IMR-90 (cell line): ENCODE results near the gene IRAK2. TPM values are rescaled to one million over a fixed set of nuclear protein-coding genes. Genes with fewer than 3 reads are reported as not detected.

ENCODE experiments used
- ATAC-seq: fragments of 200-7000 bp; cut with Tn5 transposase; 2 replicates; pipeline ENCODE4 v1.9.1; 2020; ENCODE audit warnings: low read depth, mild to moderate bottlenecking, moderate library complexity
- BruUV-seq: library from RNA; stranded (reverse); fragments of 400-500 nt; replicated peaks from 2 replicates; lab custom pipeline; 2021; lab: Mats Ljungman, UMichigan
- CTCF ChIA-PET: fragments of 300-600 bp; formaldehyde crosslinking; extraction: SDS; loops from one replicate; lab custom pipeline; 2021; ENCODE audit warnings: antibody characterized with exemption; lab: Yijun Ruan, JAX
- POLR2A ChIA-PET: fragments of 300-600 bp; sonication (Branson Sonifier 250); formaldehyde crosslinking; loops from one replicate; lab custom pipeline; 2022; ENCODE audit warnings: antibody characterized with exemption; ENCODE audit not compliant: unreplicated experiment; lab: Charles Lee
- DNase-seq: peaks from one replicate; pipeline ENCODE4 v3.0.0; 2013
- H2AFZ ChIP-seq: replicated peaks from 2 replicates; pipeline ENCODE3; 2013; ENCODE audit warnings: low read length, mild to moderate bottlenecking; ENCODE audit not compliant: poor library complexity
- H2AK5ac ChIP-seq: 2 replicates; pipeline ENCODE4 v1.6.1; 2013; ENCODE audit warnings: low read depth, low read length, inconsistent platforms
- H2AK9ac ChIP-seq: replicated peaks from 2 replicates; pipeline ENCODE3; 2013; ENCODE audit warnings: mild to moderate bottlenecking, low read depth, low read length, moderate library complexity; ENCODE audit not compliant: poor library complexity
- H2BK120ac ChIP-seq: 2 replicates; pipeline ENCODE4 v1.6.1; 2013; ENCODE audit warnings: low read depth, low read length, inconsistent platforms
- H2BK15ac ChIP-seq: 3 replicates; pipeline ENCODE4 v1.6.1; 2013; ENCODE audit warnings: low read depth, low read length, inconsistent platforms
- H2BK20ac ChIP-seq: 2 replicates; pipeline ENCODE4 v1.6.1; 2013; ENCODE audit warnings: low read depth, mild to moderate bottlenecking, inconsistent platforms, low read length, moderate library complexity
- H2BK5ac ChIP-seq: 2 replicates; pipeline ENCODE4 v1.6.1; 2013; ENCODE audit warnings: mild to moderate bottlenecking, low read depth, low read length, inconsistent platforms; ENCODE audit not compliant: poor library complexity, severe bottlenecking
- H3K14ac ChIP-seq: replicated peaks from 2 replicates; pipeline ENCODE4 v1.6.1; 2013; ENCODE audit warnings: low read depth, low read length, inconsistent platforms
- H3K18ac ChIP-seq: 2 replicates; pipeline ENCODE4 v1.6.1; 2013; ENCODE audit warnings: low read depth, low read length, control low read depth
- H3K23ac ChIP-seq: 2 replicates; pipeline ENCODE4 v1.6.1; 2013; ENCODE audit warnings: low read depth, low read length, inconsistent platforms
- H3K27ac ChIP-seq: 2 replicates; pipeline ENCODE4 v1.5.1; 2013; ENCODE audit warnings: mild to moderate bottlenecking, control low read depth, low read length; ENCODE audit not compliant: insufficient read depth
- H3K27me3 ChIP-seq: 2 replicates; pipeline ENCODE4 v1.6.1; 2013; ENCODE audit warnings: low read length; ENCODE audit not compliant: control insufficient read depth, insufficient read depth
- H3K36me3 ChIP-seq: 2 replicates; pipeline ENCODE4 v1.6.1; 2013; ENCODE audit warnings: low read length, mixed read lengths; ENCODE audit not compliant: control insufficient read depth, insufficient read depth
- H3K4ac ChIP-seq: 2 replicates; pipeline ENCODE4 v1.6.1; 2013; ENCODE audit warnings: low read depth, low read length, inconsistent platforms
- H3K4me1 ChIP-seq: 2 replicates; pipeline ENCODE4 v1.6.1; 2013; ENCODE audit warnings: low read length, mixed read lengths; ENCODE audit not compliant: control insufficient read depth, insufficient read depth
- H3K4me2 ChIP-seq: 2 replicates; pipeline ENCODE4 v1.6.1; 2013; ENCODE audit warnings: low read depth, mild to moderate bottlenecking, control low read depth, low read length, moderate library complexity
- H3K4me3 ChIP-seq: 2 replicates; pipeline ENCODE4 v1.5.1; 2013; ENCODE audit warnings: low read depth, mild to moderate bottlenecking, control low read depth, low read length, moderate library complexity; ENCODE audit not compliant: insufficient read depth
- H3K56ac ChIP-seq: 2 replicates; pipeline ENCODE4 v1.6.1; 2013; ENCODE audit warnings: low read length, inconsistent platforms; ENCODE audit not compliant: insufficient read depth; ENCODE audit errors: extremely low read depth
- H3K79me1 ChIP-seq, 2 experiments: 2 replicates each; pipeline ENCODE4 v1.6.1; 2013; ENCODE audit warnings: low read length in 2 of 2, inconsistent platforms in 1 of 2, low read depth in 1 of 2
- H3K9ac ChIP-seq: 2 replicates; pipeline ENCODE4 v1.6.1; 2013; ENCODE audit warnings: low read depth, low read length, control low read depth
- H3K9me1 ChIP-seq: 2 replicates; pipeline ENCODE4 v1.6.1; 2013; ENCODE audit warnings: low read length, inconsistent platforms; ENCODE audit not compliant: insufficient read depth
- H3K9me3 ChIP-seq: 2 replicates; pipeline ENCODE4 v1.6.1; 2013; ENCODE audit warnings: low read length; ENCODE audit not compliant: control insufficient read depth, insufficient read depth
- H4K20me1 ChIP-seq: 2 replicates; pipeline ENCODE4 v1.6.1; 2013; ENCODE audit warnings: low read length, inconsistent platforms; ENCODE audit not compliant: insufficient read depth
- H4K5ac ChIP-seq: 2 replicates; pipeline ENCODE4 v1.6.1; 2013; ENCODE audit warnings: mild to moderate bottlenecking, low read depth, low read length, control low read depth
- H4K8ac ChIP-seq, 2 experiments: 2 replicates each; pipeline ENCODE4 v1.6.1; 2013; ENCODE audit warnings: low read depth in 2 of 2, low read length in 2 of 2, control low read depth in 1 of 2, inconsistent platforms in 1 of 2
- H4K91ac ChIP-seq: 2 replicates; pipeline ENCODE4 v1.6.1; 2013; ENCODE audit warnings: low read depth, low read length, inconsistent platforms; ENCODE audit not compliant: insufficient read depth
- BHLHE40 ChIP-seq: fragments of 150-350 bp; IDR thresholded peaks from 2 replicates; pipeline ENCODE4 v1.6.1; 2016; ENCODE audit warnings: mild to moderate bottlenecking, low read depth, low read length
- CEBPB ChIP-seq: IDR thresholded peaks from 2 replicates; pipeline ENCODE4 v1.6.1; 2012; ENCODE audit warnings: low read depth, low read length, improper control_type of control experiment
- FOS ChIP-seq: fragments of 150-350 bp; IDR thresholded peaks from 2 replicates; pipeline ENCODE4 v1.6.1; 2016; ENCODE audit warnings: low read depth, low read length
- MAFK ChIP-seq: IDR thresholded peaks from 2 replicates; pipeline ENCODE4 v1.6.1; 2012; ENCODE audit warnings: low read depth, low read length, improper control_type of control experiment
- MAZ ChIP-seq: IDR thresholded peaks from 2 replicates; pipeline ENCODE4 v1.6.1; 2012; ENCODE audit warnings: low read depth, mild to moderate bottlenecking, low read length, improper control_type of control experiment, moderate library complexity, borderline replicate concordance
- MXI1 ChIP-seq: IDR thresholded peaks from 2 replicates; pipeline ENCODE4 v1.6.1; 2012; ENCODE audit warnings: low read depth, mild to moderate bottlenecking, low read length, moderate library complexity, borderline replicate concordance
- NFE2L2 ChIP-seq: fragments of 150-350 bp; IDR thresholded peaks from 2 replicates; pipeline ENCODE4 v1.6.1; 2016; ENCODE audit warnings: low read depth, mild to moderate bottlenecking, low read length
- POLR2A ChIP-seq: IDR thresholded peaks from 2 replicates; pipeline ENCODE4 v1.6.1; 2012; ENCODE audit warnings: mild to moderate bottlenecking, low read depth, low read length
- RAD21 ChIP-seq: IDR thresholded peaks from 2 replicates; pipeline ENCODE4 v1.6.1; 2012; ENCODE audit warnings: low read length, improper control_type of control experiment
- RCOR1 ChIP-seq: IDR thresholded peaks from 2 replicates; pipeline ENCODE4 v1.6.1; 2012; ENCODE audit warnings: mild to moderate bottlenecking, low read length, improper control_type of control experiment; ENCODE audit not compliant: insufficient replicate concordance
- WGBS, 2 experiments: methylation state at CpG; one replicate each; pipeline versions ENCODE4 v1.1.5 to v1.1.7; 2013; ENCODE audit warnings: missing lambda C conversion rate in 2 of 2; ENCODE audit not compliant: insufficient read length in 1 of 2; ENCODE audit errors: extremely low coverage in 2 of 2; 5-methylcytosine and 5-hydroxymethylcytosine counted together
- dilution Hi-C: fragments of 300-500 bp; cut with HindIII; formaldehyde crosslinking; loops from one replicate; pipeline ENCODE4 v1.14.3; 2018; ENCODE audit warnings: low sequenced_read_pairs; ENCODE audit not compliant: unreplicated experiment
- in situ Hi-C: fragments of 300-500 bp; cut with MboI; formaldehyde crosslinking; loops from 3 replicates; pipeline ENCODE4 v1.14.3; 2019; ENCODE audit warnings: low sequenced_read_pairs, inconsistent platforms, mixed read lengths
- intact Hi-C: fragments of 100-400 bp; cut with micrococcal nuclease; formaldehyde crosslinking; loops from 2 replicates; pipeline ENCODE4 v1.10.0; 2022
- polyA plus RNA-seq, 3 experiments: library from polyadenylated mRNA; depleted of rRNA; stranded (reverse); fragments of >200 nt; gene quantifications; 2 replicates each; pipeline ENCODE4 v1.2.3, GENCODE V29; 2012; ENCODE audit warnings: low replicate concordance in 1 of 3
- total RNA-seq: library from RNA; depleted of rRNA; stranded (reverse); fragments of >200 nt; gene quantifications from 2 replicates; pipeline ENCODE4 v1.2.3, GENCODE V29; 2012
- TF ChIP-seq, protein P1 (sequence below): fragments of 150-350 bp; IDR thresholded peaks from 2 replicates; pipeline ENCODE4 v1.6.1; 2017; ENCODE audit warnings: mild to moderate bottlenecking, antibody characterized with exemption, low read length, low read depth
- TF ChIP-seq, protein P2 (sequence below): fragments of 150-350 bp; IDR thresholded peaks from 2 replicates; pipeline ENCODE4 v1.6.1; 2016; ENCODE audit warnings: low read depth, mild to moderate bottlenecking, low read length, moderate library complexity, borderline replicate concordance
- TF ChIP-seq, protein P3 (sequence below): conservative IDR thresholded peaks from 2 replicates; pipeline ENCODE4 v1.5.1; 2012; ENCODE audit warnings: mild to moderate bottlenecking, low read depth, low read length, improper control_type of control experiment

Gene IRAK2
- total and polyA plus RNA-seq, 2 of the 4 experiments (the other 2 are of a cell fraction) = 6.9 to 8.1 TPM

DNA sequence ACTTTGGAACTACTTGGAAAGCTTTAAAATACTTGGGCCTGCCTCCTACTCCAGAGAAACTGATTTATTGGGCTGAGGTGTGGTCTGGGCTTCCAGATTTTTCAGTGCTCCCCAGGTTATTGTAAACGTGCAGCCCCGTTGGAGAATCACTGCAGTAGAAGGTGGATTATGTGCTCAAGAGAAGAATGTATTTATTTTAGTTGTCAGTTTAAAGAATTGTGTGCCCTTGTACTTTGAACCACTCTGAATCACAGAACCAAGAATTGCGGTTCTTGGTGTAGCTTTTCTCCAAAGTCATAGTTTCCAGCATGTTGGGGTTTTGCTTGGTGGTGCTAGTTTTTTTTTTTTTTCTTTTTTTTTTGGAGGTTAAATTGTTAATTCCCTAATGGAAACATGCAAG lies 85.1 kb downstream of the IRAK2 start:
- H2BK15ac ChIP-seq = no peak overlapping the region
- H3K27ac ChIP-seq = no peak overlapping the region
- ChIA-PET CTCF (interaction anchor here (1.3 kb wide), 1 partner anchor 14 kb away, joined by 5 read pairs; no protein-coding TSS in a partner anchor), POLR2A (interaction anchor here (0.6 kb wide), 2 partner anchors 102 to 135 kb away, joined by 4 read pairs; no protein-coding TSS in a partner anchor)
- no peak overlapping the region for H2AFZ ChIP-seq
- peaks cover 14% of the 10 kb centered on the region for H3K36me3 ChIP-seq
- peaks cover 5% of the 10 kb centered on the region; the same call in 1 of the 2 replicates for H3K4me1 ChIP-seq
- no peak overlapping the region for H4K91ac ChIP-seq
- H2BK20ac ChIP-seq = no peak overlapping the region
- no peak overlapping the region for H2AK5ac ChIP-seq
- no CpG with 5 or more reads among the region's 3 CpGs for WGBS, 2 experiments
- peak overlapping the region; percentile 86; the same call in 1 of the 2 replicates for H3K9ac ChIP-seq
- H4K5ac ChIP-seq = no peak overlapping the region
- TF ChIP-seq CEBPB (no peak), NFE2L2 (no peak), MXI1 (no peak), POLR2A (no peak), FOS (peak; percentile 24; the same call in 1 of the 2 replicates), RAD21 (no peak), BHLHE40 (peak; percentile 14; the same call in 1 of the 2 replicates), MAFK (no peak), RCOR1 (no peak), MAZ (no peak)
- TF ChIP-seq, protein P1, sequence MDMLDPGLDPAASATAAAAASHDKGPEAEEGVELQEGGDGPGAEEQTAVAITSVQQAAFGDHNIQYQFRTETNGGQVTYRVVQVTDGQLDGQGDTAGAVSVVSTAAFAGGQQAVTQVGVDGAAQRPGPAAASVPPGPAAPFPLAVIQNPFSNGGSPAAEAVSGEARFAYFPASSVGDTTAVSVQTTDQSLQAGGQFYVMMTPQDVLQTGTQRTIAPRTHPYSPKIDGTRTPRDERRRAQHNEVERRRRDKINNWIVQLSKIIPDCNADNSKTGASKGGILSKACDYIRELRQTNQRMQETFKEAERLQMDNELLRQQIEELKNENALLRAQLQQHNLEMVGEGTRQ = no peak
- TF ChIP-seq, protein P2, sequence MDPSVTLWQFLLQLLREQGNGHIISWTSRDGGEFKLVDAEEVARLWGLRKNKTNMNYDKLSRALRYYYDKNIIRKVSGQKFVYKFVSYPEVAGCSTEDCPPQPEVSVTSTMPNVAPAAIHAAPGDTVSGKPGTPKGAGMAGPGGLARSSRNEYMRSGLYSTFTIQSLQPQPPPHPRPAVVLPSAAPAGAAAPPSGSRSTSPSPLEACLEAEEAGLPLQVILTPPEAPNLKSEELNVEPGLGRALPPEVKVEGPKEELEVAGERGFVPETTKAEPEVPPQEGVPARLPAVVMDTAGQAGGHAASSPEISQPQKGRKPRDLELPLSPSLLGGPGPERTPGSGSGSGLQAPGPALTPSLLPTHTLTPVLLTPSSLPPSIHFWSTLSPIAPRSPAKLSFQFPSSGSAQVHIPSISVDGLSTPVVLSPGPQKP = no peak
- TF ChIP-seq, protein P3, sequence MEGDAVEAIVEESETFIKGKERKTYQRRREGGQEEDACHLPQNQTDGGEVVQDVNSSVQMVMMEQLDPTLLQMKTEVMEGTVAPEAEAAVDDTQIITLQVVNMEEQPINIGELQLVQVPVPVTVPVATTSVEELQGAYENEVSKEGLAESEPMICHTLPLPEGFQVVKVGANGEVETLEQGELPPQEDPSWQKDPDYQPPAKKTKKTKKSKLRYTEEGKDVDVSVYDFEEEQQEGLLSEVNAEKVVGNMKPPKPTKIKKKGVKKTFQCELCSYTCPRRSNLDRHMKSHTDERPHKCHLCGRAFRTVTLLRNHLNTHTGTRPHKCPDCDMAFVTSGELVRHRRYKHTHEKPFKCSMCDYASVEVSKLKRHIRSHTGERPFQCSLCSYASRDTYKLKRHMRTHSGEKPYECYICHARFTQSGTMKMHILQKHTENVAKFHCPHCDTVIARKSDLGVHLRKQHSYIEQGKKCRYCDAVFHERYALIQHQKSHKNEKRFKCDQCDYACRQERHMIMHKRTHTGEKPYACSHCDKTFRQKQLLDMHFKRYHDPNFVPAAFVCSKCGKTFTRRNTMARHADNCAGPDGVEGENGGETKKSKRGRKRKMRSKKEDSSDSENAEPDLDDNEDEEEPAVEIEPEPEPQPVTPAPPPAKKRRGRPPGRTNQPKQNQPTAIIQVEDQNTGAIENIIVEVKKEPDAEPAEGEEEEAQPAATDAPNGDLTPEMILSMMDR = no peak
- H3K14ac ChIP-seq = peak overlapping the region; percentile 97; the same call in 1 of the 2 replicates
- H4K20me1 ChIP-seq = peaks cover 28% of the 10 kb centered on the region
- H3K9me1 ChIP-seq = peaks cover 19% of the 10 kb centered on the region
- H2BK120ac ChIP-seq = no peak overlapping the region
- H3K56ac ChIP-seq = 0 out of 2 replicates have a peak overlapping the region, but pooled peaks have one; percentile 44
- H3K4me2 ChIP-seq = peak overlapping the region; percentile 93
- peak overlapping the region; percentile 95 for H2AK9ac ChIP-seq
- peaks cover 33 to 56% of the 10 kb centered on the region in 2 experiments for H3K79me1 ChIP-seq
- in situ Hi-C loops (no loop called here), intact Hi-C loops (no loop called here), dilution Hi-C loops (no loop called here)
- DNase-seq (peak; percentile 77), ATAC-seq (no peak)
- H3K9me3 ChIP-seq = 0 out of 2 replicates have a peak, but pooled peaks cover 4% of the 10 kb centered on the region
- no peaks in the 10 kb centered on the region for H3K27me3 ChIP-seq
- H3K4ac ChIP-seq = no peak overlapping the region
- H2BK5ac ChIP-seq = no peak overlapping the region
- no peak overlapping the region for H4K8ac ChIP-seq
- H3K18ac ChIP-seq = peak overlapping the region; percentile 38; the same call in 1 of the 2 replicates
- H3K4me3 ChIP-seq = peak overlapping the region; percentile 73
- H3K23ac ChIP-seq = peak overlapping the region; percentile 99; the same call in 1 of the 2 replicates
- BruUV-seq = no TSS peak
